ENCODE results near the gene ZNF41. TPM values are rescaled to one million over a fixed set of nuclear protein-coding genes. Genes with fewer than 3 reads are reported as not detected.

ZNF41 gene
- total RNA-seq, 1 donor from 2014 or later = 7.6 TPM

DNA sequence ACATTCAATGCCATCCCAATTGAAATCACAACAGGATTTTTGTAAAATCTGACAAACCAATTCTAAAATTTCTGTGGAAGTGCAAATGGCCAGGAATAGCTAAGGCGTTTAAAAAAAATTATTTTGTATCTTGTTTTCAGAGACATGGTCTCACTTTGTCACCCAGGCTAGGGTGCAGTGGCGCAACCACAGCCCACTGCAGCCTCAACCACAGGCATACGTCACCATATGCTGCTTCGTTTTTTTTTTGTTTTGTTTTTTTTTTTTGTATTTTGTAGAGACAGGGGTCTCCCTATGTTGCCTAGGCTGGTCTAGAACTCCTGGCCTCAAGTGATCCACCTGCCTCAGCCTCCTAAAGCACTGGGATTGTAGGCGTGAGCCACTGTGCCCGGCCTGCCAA is 24.5 kb downstream of the ZNF41 start:
- peaks cover 3% of the 10 kb centered on the region for H3K4me1 Mint-ChIP-seq (ENCODE audit: low read depth, unreplicated experiment)
- no peaks in the 10 kb centered on the region for H3K9me3 Mint-ChIP-seq (ENCODE audit: unreplicated experiment)
- no peak overlapping the region for H3K27ac Mint-ChIP-seq (ENCODE audit: unreplicated experiment)
- DNase-seq = no peak
- TF ChIP-seq, protein P1, sequence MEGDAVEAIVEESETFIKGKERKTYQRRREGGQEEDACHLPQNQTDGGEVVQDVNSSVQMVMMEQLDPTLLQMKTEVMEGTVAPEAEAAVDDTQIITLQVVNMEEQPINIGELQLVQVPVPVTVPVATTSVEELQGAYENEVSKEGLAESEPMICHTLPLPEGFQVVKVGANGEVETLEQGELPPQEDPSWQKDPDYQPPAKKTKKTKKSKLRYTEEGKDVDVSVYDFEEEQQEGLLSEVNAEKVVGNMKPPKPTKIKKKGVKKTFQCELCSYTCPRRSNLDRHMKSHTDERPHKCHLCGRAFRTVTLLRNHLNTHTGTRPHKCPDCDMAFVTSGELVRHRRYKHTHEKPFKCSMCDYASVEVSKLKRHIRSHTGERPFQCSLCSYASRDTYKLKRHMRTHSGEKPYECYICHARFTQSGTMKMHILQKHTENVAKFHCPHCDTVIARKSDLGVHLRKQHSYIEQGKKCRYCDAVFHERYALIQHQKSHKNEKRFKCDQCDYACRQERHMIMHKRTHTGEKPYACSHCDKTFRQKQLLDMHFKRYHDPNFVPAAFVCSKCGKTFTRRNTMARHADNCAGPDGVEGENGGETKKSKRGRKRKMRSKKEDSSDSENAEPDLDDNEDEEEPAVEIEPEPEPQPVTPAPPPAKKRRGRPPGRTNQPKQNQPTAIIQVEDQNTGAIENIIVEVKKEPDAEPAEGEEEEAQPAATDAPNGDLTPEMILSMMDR (IDR thresholded peaks at IDR 0.05; ENCODE audit: partially characterized antibody, unreplicated experiment) = no peak
- no peaks in the 10 kb centered on the region for H3K36me3 Mint-ChIP-seq (ENCODE audit: unreplicated experiment)
- H3K27me3 Mint-ChIP-seq (ENCODE audit: unreplicated experiment) = peaks cover 3% of the 10 kb centered on the region
- H3K4me3 Mint-ChIP-seq (ENCODE audit: unreplicated experiment) = no peak overlapping the region

DNA sequence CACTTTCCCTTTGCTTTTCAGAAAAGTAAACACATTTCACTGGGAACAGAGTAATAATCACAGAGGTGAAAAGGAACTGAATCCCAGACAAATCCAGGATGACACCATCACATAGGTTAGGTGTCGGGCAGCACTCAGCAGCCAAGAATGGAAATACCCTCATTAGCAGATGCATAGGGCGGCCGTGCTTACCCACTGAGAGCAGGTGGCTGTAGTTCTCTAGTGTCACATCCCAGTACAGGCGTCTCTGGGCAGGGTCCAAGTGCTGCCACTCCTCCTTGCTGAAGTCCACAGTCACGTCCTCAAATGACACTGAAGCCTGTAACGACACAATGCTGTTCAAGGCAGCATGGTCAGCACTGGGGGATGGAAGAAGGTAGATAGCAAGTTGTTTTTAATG is 26.9 kb downstream of the ZNF41 start:
- Mint-ChIP-seq H3K4me3 (ENCODE audit: unreplicated experiment) (no peak overlapping the region), H3K27me3 (ENCODE audit: unreplicated experiment) (no peaks in the 10 kb centered on the region), H3K9me3 (ENCODE audit: unreplicated experiment) (no peaks in the 10 kb centered on the region), H3K36me3 (ENCODE audit: unreplicated experiment) (no peaks in the 10 kb centered on the region), H3K27ac (ENCODE audit: unreplicated experiment) (no peak overlapping the region), H3K4me1 (ENCODE audit: low read depth, unreplicated experiment) (no peaks in the 10 kb centered on the region)
- TF ChIP-seq, protein P1 (IDR thresholded peaks at IDR 0.05; ENCODE audit: partially characterized antibody, unreplicated experiment) = no peak
- no peak for DNase-seq

DNA sequence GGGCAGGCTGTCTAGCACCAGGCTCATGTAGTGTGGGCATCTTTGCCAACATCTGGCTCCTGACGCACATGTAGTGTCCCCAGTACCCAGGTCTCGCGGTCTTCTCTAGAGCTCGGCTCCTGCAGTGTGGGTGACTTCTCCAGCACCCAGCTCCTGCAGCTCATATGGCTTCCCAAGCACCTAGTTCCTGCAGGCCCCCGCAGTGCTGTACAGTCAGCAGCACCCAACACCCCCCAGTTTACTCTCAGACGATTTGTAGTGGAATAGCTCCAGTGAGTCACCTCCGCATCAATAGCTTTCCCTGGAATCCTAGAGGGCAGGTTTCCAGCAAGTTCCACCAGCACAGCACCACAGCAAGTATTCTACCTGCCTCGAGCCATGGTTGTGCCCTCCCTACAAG is 30.9 kb downstream of the ZNF41 start:
- no peaks in the 10 kb centered on the region for H3K4me1 Mint-ChIP-seq (ENCODE audit: low read depth, unreplicated experiment)
- no peak overlapping the region for H3K4me3 Mint-ChIP-seq (ENCODE audit: unreplicated experiment)
- H3K36me3 Mint-ChIP-seq (ENCODE audit: unreplicated experiment) = peaks cover 18% of the 10 kb centered on the region
- TF ChIP-seq, protein P1 (IDR thresholded peaks at IDR 0.05; ENCODE audit: partially characterized antibody, unreplicated experiment) = no peak
- H3K9me3 Mint-ChIP-seq (ENCODE audit: unreplicated experiment) = peaks cover 2% of the 10 kb centered on the region
- no peak overlapping the region for H3K27ac Mint-ChIP-seq (ENCODE audit: unreplicated experiment)
- no peaks in the 10 kb centered on the region for H3K27me3 Mint-ChIP-seq (ENCODE audit: unreplicated experiment)
- DNase-seq = no peak

DNA sequence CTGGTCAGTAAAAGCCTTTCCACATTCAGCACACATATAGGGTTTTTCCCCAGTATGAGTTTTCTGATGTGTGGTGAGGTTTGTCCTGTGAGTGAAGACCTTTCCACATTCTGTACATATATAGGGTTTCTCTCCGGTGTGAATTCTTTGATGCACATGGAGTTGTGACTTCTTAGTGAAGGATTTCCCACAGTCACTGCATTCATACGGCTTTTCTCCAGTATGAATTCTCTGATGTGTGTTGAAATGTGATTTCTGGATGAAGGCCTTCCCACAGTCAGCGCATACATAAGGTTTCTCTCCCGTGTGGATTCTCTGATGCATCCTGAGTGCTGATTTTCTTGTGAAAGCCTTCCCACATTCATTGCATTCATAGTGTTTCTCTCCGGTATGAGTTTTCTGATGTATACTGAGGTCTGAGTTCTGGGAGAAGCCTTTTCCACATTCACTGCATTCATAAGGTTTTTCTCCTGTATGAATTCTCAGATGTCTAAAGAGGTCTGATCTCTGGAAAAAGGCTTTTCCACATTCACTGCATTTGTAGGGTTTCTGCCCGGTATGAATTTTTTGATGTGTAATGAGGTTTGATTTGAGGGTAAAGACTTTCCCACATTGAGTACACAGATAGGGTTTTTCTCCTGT is 34.7 kb downstream of the ZNF41 start:
- no peaks in the 10 kb centered on the region for H3K4me1 Mint-ChIP-seq (ENCODE audit: low read depth, unreplicated experiment)
- H3K4me3 Mint-ChIP-seq (ENCODE audit: unreplicated experiment) = no peak overlapping the region
- peaks cover 2% of the 10 kb centered on the region for H3K9me3 Mint-ChIP-seq (ENCODE audit: unreplicated experiment)
- peaks cover 30% of the 10 kb centered on the region for H3K36me3 Mint-ChIP-seq (ENCODE audit: unreplicated experiment)
- TF ChIP-seq, protein P1 (IDR thresholded peaks at IDR 0.05; ENCODE audit: partially characterized antibody, unreplicated experiment) = no peak
- no peak overlapping the region for H3K27ac Mint-ChIP-seq (ENCODE audit: unreplicated experiment)
- H3K27me3 Mint-ChIP-seq (ENCODE audit: unreplicated experiment) = no peaks in the 10 kb centered on the region
- no peak for DNase-seq

DNA sequence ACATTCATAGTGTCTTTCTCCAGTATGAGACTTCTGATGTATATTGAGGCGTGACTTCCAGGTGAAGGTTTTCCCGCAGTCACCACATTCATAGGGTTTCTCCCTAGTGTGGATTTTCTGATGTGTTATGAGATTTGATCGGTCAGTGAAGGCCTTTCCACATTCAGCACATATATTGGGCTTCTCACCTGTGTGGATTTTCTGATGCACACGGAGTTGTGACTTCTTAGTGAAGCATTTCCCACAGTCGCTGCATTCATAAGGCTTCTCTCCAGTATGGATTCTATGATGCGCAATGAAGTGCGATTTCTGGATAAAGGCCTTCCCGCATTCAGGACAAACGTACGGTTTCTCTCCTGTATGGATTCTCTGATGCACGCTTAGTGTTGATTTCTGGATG is 35.4 kb downstream of the ZNF41 start:
- TF ChIP-seq, protein P1 (IDR thresholded peaks at IDR 0.05; ENCODE audit: partially characterized antibody, unreplicated experiment) = no peak
- Mint-ChIP-seq H3K36me3 (ENCODE audit: unreplicated experiment) (peaks cover 30% of the 10 kb centered on the region), H3K27ac (ENCODE audit: unreplicated experiment) (no peak overlapping the region), H3K4me3 (ENCODE audit: unreplicated experiment) (no peak overlapping the region), H3K27me3 (ENCODE audit: unreplicated experiment) (no peaks in the 10 kb centered on the region), H3K9me3 (ENCODE audit: unreplicated experiment) (peaks cover 2% of the 10 kb centered on the region), H3K4me1 (ENCODE audit: low read depth, unreplicated experiment) (no peaks in the 10 kb centered on the region)
- DNase-seq = no peak
